Measurements from ENCODE around the gene RASGRF1. TPM values are rescaled to one million over a fixed set of nuclear protein-coding genes. Genes with fewer than 3 reads are reported as not detected.

Gene RASGRF1
- total RNA-seq, 1 donor from 2014 or later: 7.4 TPM

DNA sequence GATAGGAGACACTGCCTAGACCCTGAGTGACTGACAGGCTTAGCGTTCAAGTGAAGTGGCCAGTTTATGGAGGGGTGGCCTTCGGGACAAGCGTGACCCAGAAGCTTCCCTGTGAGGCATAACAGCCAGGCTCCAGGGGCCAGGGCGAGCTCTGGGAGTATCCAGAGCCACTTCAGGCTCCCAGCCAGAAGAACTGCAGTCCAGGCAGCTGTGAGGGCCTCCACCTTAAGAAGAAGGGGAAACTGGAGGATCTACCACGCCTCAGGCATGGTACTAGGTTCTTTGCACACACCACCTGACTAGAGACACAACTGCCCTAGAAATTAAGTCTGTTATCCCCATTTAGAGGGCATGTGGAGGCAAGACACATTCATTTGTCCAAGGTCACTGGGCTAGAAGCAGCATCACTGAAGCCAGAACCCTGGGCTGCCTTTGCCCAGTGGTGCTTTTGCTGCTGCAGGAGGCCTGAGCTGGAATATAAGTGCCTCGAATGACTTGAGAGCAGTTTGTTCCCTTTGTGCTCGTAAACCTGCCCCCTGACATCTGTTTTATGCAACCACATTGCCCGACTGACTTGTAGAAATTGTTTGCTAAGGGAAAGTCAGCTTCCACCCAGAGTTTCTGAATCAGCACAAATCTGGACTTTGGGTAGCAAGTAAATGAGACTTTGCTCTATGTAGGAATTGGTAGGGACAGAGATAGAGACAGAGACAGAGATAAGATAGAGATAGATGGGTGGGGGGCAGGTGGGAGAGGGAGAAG lies 23.3 kb downstream of the RASGRF1 start:
- DNase-seq (ENCODE audit: low read depth): no peak

DNA sequence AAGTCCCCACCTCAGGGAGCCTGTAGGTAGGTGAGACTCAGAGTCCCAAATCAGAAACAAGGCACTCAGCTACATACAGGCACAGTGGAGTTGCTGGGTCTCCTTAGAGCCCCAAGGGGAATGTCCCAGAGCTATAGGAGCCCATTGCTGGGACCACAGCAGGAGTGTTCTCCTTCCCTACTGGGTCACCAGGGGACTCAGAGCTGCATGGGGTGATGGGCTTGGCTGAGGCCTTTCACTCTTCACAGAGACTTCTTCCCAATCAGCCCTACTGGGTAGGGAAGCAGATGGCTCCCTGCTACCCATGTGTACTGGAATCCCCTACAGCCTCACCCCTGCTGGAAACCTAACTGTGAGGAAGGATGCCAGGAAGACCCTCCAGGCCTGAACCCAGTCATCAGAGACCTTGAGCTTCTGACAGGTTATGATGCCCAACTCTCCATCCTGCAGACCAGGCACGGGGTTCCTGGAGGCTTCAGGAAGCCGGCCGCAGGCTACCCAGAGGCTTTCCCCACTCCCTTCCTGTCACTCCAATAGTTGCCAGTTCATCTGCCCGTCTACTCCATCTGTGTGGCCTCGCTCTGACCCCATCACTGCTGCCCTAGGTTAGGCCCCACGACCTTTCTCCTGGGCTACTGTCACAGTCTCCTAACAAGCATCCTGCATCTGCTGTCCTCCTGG lies 24.0 kb downstream of the RASGRF1 start:
- no peak for DNase-seq (ENCODE audit: low read depth)

GRCh38 chr15:79065706-79066376 lies 24.7 kb downstream of the RASGRF1 start:
- no peak for DNase-seq (ENCODE audit: low read depth)

DNA sequence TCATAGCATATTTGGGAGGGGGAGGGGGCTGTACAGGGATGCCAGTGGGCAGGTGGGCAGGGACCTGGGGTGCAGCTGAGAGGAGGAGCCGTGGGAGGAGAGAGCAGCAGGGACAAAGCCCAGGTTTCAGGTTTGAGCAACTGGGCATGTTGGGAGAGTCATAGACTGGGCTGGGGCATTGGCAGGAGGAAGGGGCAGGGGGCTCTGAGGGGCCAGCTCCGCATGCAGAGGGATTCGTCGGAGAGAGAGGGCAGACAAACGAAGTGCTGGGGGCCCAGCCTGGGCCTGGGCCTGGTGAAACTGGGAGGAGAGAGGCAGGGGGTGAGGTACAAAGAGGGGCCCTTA lies 25.2 kb downstream of the RASGRF1 start:
- DNase-seq (ENCODE audit: low read depth): no peak

GRCh38 chr15:79064496-79064895 lies 26.1 kb downstream of the RASGRF1 start:
- DNase-seq (ENCODE audit: low read depth): no peak

DNA sequence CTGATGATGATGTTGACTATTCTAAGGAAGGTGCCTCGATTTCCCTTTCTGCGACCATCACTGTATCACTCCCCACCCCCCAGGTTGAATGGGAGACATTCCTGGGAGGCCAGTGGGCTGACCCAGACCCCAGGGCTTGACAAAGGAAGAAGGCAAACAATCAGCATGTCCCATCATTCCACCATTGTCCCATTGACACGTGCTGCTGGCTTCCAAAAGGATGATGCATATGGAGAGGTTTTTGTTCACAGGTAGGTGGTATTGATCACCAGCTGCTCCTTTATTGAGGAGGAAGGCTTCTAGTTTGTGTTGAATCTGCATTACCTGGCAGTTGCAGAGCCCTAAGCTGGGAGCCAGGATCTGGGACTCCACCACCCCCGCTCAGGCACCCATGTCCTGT lies 30.4 kb downstream of the RASGRF1 start:
- no peak for DNase-seq (ENCODE audit: low read depth)

DNA sequence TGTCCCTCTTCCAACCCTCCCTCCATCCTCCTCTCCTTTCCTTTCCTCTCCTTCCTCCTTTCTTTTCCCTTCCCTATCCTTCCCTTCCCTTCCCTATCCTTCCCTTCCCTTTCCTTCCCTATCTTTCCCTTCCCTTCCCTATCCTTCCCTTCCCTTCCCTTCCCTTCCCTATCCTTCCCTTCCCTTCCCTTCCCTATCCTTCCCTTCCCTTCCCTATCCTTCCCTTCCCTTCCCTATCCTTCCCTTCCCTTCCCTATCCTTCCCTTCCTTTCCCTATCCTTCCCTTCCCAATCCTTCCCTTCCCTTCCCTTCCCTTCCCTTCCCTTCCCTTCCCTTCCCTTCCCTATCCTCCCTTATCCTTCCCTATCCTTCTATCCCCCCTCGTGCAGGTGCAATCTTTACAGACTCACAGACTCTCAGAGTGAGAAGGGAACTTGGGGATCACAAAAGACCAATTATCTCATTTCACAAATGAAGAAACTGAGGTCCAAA lies 31.5 kb downstream of the RASGRF1 start:
- no peak for DNase-seq (ENCODE audit: low read depth)

GRCh38 chr15:79058260-79058850 lies 32.2 kb downstream of the RASGRF1 start:
- no peak for DNase-seq (ENCODE audit: low read depth)

GRCh38 chr15:79057050-79057449 lies 33.5 kb downstream of the RASGRF1 start:
- DNase-seq (ENCODE audit: low read depth): no peak

DNA sequence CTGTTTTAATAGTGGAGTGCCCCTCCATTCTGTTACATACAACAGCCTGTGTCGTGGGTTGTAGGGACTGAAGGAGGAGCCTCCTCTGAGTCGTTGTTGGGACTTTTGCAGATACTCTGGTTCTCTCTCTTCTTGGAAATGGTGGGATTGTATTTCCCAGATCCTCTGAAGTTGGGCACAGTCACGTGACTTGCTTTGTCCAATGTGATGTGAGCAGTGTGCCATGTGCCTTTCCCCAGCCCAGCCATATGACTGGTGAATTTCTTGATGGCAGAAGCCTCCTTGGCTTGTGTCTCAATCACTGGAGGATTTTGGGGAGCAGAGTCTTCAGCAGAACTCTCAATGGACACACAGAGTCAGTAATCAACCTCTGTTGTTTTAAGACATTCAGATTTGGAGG lies 36.2 kb downstream of the RASGRF1 start:
- DNase-seq (ENCODE audit: low read depth): no peak

GRCh38 chr15:79053894-79054293 lies 36.7 kb downstream of the RASGRF1 start:
- no peak for DNase-seq (ENCODE audit: low read depth)

DNA sequence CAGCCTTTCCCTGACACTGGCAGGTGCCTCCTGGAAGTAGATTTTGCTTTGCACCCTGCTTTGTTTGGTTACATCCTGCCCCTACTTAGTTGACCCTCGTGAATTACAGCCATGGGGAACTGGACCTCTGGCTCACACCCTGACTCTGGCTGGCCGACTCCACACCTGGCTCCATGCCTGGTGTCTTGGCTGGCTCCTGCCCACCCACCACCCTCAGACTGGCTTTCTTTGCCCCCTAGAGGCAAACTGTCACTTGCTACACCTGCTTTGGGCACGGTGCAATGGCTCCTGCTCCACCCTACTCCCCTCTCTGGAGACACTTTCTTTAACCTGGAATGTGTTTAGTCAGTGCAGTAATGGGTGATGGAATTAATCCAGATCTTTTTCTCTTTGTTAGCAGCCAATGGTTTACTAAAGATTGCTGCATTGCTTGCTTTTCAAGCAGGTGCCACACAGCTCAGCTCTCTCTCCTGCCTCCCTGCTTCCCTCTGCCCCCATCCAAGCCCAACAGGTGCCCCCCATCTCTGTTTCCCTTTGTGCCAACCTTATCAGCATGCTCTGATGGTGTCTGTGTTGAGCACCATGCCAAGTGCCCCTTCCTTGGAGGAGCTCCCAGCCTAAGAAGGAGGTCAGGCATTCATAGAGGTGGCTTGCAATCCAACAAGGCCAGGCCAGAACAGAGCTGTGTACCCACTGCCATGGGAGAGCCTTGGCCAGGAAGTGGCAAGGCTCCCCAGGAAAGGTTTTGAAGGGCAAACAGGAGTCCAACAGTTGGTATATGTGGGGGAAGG lies 38.4 kb downstream of the RASGRF1 start:
- DNase-seq (ENCODE audit: low read depth): no peak

DNA sequence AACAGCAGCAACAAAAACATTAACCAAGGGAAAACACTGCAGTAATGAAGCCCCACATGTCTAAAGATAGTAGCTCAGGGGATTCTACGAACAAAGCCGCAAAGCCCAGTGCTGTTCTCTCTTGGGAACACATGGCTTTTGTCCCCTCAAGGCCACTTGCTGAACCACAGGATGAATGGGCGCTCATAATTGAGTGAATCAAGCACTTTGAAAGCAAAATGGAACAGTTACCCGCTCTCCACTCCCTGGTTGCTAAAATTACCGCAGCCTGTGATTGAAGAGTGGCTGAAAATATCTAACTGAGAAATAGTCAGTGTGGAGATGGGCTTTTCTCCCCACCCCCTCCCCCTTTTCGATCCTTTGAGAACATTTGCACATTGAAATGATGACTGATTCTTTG lies 39.6 kb downstream of the RASGRF1 start:
- no peak for DNase-seq (ENCODE audit: low read depth)

GRCh38 chr15:79050341-79050740 lies 40.2 kb downstream of the RASGRF1 start:
- DNase-seq (ENCODE audit: low read depth): no peak

DNA sequence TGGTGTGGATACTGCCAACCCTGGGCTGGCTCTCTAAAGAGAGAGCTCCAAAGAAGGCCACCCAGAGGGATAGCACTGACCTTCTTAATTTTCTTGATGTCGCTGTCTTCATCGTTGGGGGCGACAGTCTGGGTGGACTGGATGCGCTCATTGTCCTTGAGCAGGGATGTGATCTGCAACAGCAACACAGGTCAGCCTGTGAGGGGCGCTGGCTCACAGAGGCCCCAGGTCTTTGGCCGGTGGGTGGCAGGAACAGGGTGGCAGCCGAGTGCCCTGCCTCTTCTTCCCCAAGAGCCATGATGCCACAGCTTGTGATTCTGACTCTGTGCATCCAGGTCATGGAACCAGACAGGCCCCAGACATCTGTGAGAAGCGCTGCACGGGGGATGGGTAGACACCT lies 41.2 kb downstream of the RASGRF1 start:
- no peak for DNase-seq (ENCODE audit: low read depth)

DNA sequence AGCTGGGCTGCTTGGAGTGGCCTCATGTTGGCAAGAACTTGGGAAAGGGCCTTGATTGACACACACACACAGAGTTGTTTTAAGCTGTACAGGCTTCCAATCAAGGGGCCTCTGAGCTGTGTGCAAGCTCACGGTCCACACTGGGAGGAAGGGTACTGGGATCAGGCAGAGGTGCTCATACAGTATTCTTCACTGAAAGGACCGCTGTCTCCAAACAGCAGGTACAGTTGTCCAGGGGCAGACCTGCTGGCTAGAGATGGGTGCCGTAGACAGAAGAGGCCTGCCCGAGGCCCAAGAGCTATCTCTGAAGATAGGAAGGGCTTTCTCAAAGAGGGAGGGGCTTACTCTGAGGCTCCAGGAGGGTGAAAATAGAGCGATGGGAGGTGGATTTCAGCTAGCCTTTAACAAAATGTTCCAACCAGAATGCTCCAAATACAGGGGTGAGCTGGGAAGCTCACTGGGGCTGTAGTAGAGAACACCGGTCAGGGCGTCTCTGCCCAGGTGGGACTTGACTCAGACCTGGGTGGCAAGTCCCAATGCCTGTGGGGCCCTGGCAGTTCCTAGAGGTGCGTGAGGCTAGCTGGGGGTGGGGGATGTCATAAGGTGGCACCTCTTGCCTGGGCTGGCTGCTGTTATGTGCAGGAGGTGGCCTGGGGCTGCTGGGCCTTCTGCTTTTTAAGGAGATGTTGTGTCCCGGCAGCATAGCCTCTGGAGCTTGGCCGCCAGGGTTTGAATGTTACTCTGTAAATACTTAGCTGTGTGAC lies 42.7 kb downstream of the RASGRF1 start:
- DNase-seq (ENCODE audit: low read depth): no peak

GRCh38 chr15:79046691-79047404 lies 43.7 kb downstream of the RASGRF1 start:
- DNase-seq (ENCODE audit: low read depth): no peak

DNA sequence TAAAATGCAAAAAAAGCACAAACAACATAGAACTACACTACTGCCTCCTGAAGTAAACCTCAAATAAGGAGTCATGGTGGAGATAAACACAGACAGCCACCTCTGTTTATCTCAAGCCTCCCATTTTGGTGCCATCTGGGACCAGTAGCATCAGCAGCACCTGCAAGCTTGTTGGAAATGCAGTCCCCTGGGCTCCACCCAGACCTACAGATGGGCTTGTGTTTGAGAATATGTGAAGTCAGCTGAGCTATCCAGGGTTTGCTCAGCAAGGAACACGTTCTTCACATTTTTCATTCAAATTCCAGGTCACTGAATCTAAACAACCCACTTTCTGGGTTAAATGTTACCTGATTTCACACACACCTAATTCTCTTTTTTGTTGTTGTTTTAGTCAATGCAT lies 45.5 kb downstream of the RASGRF1 start:
- no peak for DNase-seq (ENCODE audit: low read depth)

- no peak for DNase-seq (ENCODE audit: low read depth)
Observed at GRCh38 chr15:79042213-79042928, 48.2 kb downstream of the RASGRF1 start.

All from myocyte (in vitro differentiated cells).